ENCODE results near the gene CPVL. TPM values are rescaled to one million over a fixed set of nuclear protein-coding genes. Genes with fewer than 3 reads are reported as not detected.

The CPVL gene
- total and polyA plus RNA-seq, 2 of the 8 experiments (the other 6 are each of a cell fraction or from before 2014, with no cell fraction given), result 40.0 to 55.0 TPM

GRCh38 chr7:29112721-29113120 lies 33.6 kb downstream of the CPVL start:
- H3K4me3 ChIP-seq (ENCODE audit: extremely low read depth in 1 of 4, insufficient read depth in 2 of 4, low read depth in 3 of 4, low read length in 4 of 4), result no peak overlapping the region
- CTCF ChIA-PET (ENCODE audit: partially characterized antibody), result interaction anchor here (0.6 to 28.4 kb wide), 24 partner anchors 10 to 440 kb away, joined by 3 to 692 read pairs (median 3); no protein-coding TSS in a partner anchor
- H3K4ac ChIP-seq (replicated peaks; ENCODE audit: insufficient read length, low read depth, low read length), result no peak overlapping the region
- H3K79me1 ChIP-seq (ENCODE audit: low read depth, low read length), result peaks cover 2% of the 10 kb centered on the region; the same call in 1 of the 2 replicates
- H2AK5ac ChIP-seq (ENCODE audit: low read depth, low read length), result no peak overlapping the region
- no peak overlapping the region for H3K27ac ChIP-seq (ENCODE audit: low read depth, low read length)
- H2BK5ac ChIP-seq (ENCODE audit: low read depth, low read length), result no peak overlapping the region
- 0 out of 8 replicates have a peak, but pooled peaks cover 0 to 2% (median 0%) of the 10 kb centered on the region in 4 experiments for H3K36me3 ChIP-seq (ENCODE audit: control insufficient read depth in 2 of 4, insufficient read depth in 4 of 4, low read length in 3 of 4)
- no peak overlapping the region for H2BK20ac ChIP-seq (ENCODE audit: low read length)
- no peak overlapping the region for H4K91ac ChIP-seq (replicated peaks; ENCODE audit: insufficient read length, low read length)
- H2BK12ac ChIP-seq (ENCODE audit: low read depth, low read length), result no peak overlapping the region
- H3K9me3 ChIP-seq (ENCODE audit: insufficient read depth in 2 of 2, low read depth in 1 of 2, low read length in 1 of 2), result no peaks in the 10 kb centered on the region
- no peak overlapping the region for H3K56ac ChIP-seq (replicated peaks; ENCODE audit: insufficient read length, low read depth, low read length)
- H3K4me1 ChIP-seq (replicated peaks in 1 of 4; ENCODE audit: control insufficient read depth in 3 of 4, insufficient read depth in 4 of 4, low read length in 3 of 4), result peaks cover 2 to 3% (median 3%) of the 10 kb centered on the region in 4 experiments; a peak in 4 of 7 replicates
- no peak overlapping the region for H3K9ac ChIP-seq (replicated peaks in 1 of 4; ENCODE audit: extremely low read depth in 1 of 4, low read depth in 3 of 4, low read length in 3 of 4)
- no peak overlapping the region for H4K5ac ChIP-seq (ENCODE audit: insufficient read length, low read depth, low read length)
- H3K4me2 ChIP-seq (ENCODE audit: insufficient read depth in 1 of 2, low read depth in 2 of 2, low read length in 2 of 2), result no peak overlapping the region
- no peaks in the 10 kb centered on the region for H3K27me3 ChIP-seq (replicated peaks in 1 of 4; ENCODE audit: control insufficient read depth in 3 of 4, extremely low read depth in 1 of 4, insufficient read depth in 3 of 4, low read length in 3 of 4)
- no peaks in the 10 kb centered on the region for H3K79me2 ChIP-seq (ENCODE audit: control insufficient read depth in 1 of 2, insufficient read depth in 2 of 2, low read length in 2 of 2)
- TF ChIP-seq SIRT6 (IDR thresholded peaks at IDR 0.05; ENCODE audit: low read length) (no peak), CTBP2 (IDR thresholded peaks at IDR 0.05; ENCODE audit: borderline replicate concordance, insufficient read depth, insufficient read length, low read length) (no peak), GABPA (IDR thresholded peaks at IDR 0.05; ENCODE audit: borderline replicate concordance, insufficient read depth, low read length) (no peak), NRF1 (IDR thresholded peaks at IDR 0.05; ENCODE audit: low read depth, low read length) (no peak), NANOG (IDR thresholded peaks at IDR 0.05; ENCODE audit: insufficient read depth, low read depth, low read length, poor library complexity, severe bottlenecking) (no peak), SP2 (IDR thresholded peaks at IDR 0.05; ENCODE audit: low read length) (no peak), EGR1 (IDR thresholded peaks at IDR 0.05; ENCODE audit: borderline replicate concordance, low read depth, low read length) (no peak), SIN3A (conservative IDR thresholded peaks at IDR 0.05 in 1 of 2, IDR thresholded peaks at IDR 0.05 in 1 of 2; ENCODE audit: low read depth in 1 of 2, low read length in 2 of 2) (no peak), SUZ12 (IDR thresholded peaks at IDR 0.05; ENCODE audit: low read length) (no peak), MAFK (IDR thresholded peaks at IDR 0.05; ENCODE audit: low read depth, low read length) (no peak), SP4 (IDR thresholded peaks at IDR 0.05; ENCODE audit: low read length) (no peak), KDM4A (IDR thresholded peaks at IDR 0.05; ENCODE audit: low read depth, low read length, severe bottlenecking) (no peak), CREB1 (IDR thresholded peaks at IDR 0.05) (no peak)
- TF ChIP-seq, protein P1, sequence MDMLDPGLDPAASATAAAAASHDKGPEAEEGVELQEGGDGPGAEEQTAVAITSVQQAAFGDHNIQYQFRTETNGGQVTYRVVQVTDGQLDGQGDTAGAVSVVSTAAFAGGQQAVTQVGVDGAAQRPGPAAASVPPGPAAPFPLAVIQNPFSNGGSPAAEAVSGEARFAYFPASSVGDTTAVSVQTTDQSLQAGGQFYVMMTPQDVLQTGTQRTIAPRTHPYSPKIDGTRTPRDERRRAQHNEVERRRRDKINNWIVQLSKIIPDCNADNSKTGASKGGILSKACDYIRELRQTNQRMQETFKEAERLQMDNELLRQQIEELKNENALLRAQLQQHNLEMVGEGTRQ (IDR thresholded peaks at IDR 0.05; ENCODE audit: low read length), result no peak
- H3K14ac ChIP-seq (ENCODE audit: insufficient read length), result no peak overlapping the region
- DNase-seq (ENCODE audit: low read depth in 1 of 2, low spot score in 2 of 2) (no peak), FAIRE-seq (no peak)
- H4K8ac ChIP-seq (ENCODE audit: extremely low read depth, insufficient read depth, low read length), result no peak overlapping the region
- no peak overlapping the region for H3K18ac ChIP-seq (ENCODE audit: extremely low read depth, low read length)
- no peak overlapping the region for H3K23ac ChIP-seq (ENCODE audit: insufficient read length)
- H2AFZ ChIP-seq (ENCODE audit: low read length), result no peak overlapping the region
- no peaks in the 10 kb centered on the region for H4K20me1 ChIP-seq (replicated peaks in 1 of 2; ENCODE audit: control insufficient read depth in 1 of 2, insufficient read depth in 2 of 2, low read length in 2 of 2)
- H2BK15ac ChIP-seq (ENCODE audit: low read length), result no peak overlapping the region
- no peak overlapping the region for H2BK120ac ChIP-seq (replicated peaks; ENCODE audit: low read depth, low read length)
- POLR2A ChIA-PET (ENCODE audit: partially characterized antibody), result no interaction called here
- no peaks in the 10 kb centered on the region for H3K23me2 ChIP-seq (ENCODE audit: low read depth, low read length)
- WGBS, 2 experiments (ENCODE audit: extremely low coverage in 1 of 2, insufficient coverage in 1 of 2, insufficient read length in 1 of 2, insufficient replicate concordance in 2 of 2, low coverage in 1 of 2, low lambda C conversion rate in 2 of 2, missing lambda C conversion rate in 1 of 2), result 90% methylated on average over 4 of the region's 4 CpGs; no CpG with 5 or more reads in 1 of the 2 experiments

All from H1 (cell line).